GM12892 (cell line): ENCODE data around the gene ZNF423.
"Not testable (repeated sequence)": the region's sequence is repeated elsewhere in the genome, so short reads cannot be mapped to it uniquely, and the experiment has no call there.

ENCODE experiments used
- DNase-seq: peaks from one replicate; pipeline ENCODE4 v3.0.0; 2011; ENCODE audit not compliant: insufficient read length
- FAIRE-seq: peaks from 2 replicates; lab custom pipeline; 2011; peaks lifted over from hg19 to GRCh38; lab: Jason Lieb, UNC
- POLR2A ChIP-seq: IDR thresholded peaks from 2 replicates; pipeline ENCODE4 v1.6.1; 2011; ENCODE audit warnings: low read depth, low read length, control low read depth
- POLR2AphosphoS5 ChIP-seq: IDR thresholded peaks from 2 replicates; pipeline ENCODE4 v1.6.1; 2011; ENCODE audit warnings: low read depth, low read length, control low read depth
- TAF1 ChIP-seq: IDR thresholded peaks from 2 replicates; pipeline ENCODE4 v1.6.1; 2011; ENCODE audit warnings: low read depth, mild to moderate bottlenecking, control low read depth, low read length, borderline replicate concordance

The ZNF423 gene

DNA sequence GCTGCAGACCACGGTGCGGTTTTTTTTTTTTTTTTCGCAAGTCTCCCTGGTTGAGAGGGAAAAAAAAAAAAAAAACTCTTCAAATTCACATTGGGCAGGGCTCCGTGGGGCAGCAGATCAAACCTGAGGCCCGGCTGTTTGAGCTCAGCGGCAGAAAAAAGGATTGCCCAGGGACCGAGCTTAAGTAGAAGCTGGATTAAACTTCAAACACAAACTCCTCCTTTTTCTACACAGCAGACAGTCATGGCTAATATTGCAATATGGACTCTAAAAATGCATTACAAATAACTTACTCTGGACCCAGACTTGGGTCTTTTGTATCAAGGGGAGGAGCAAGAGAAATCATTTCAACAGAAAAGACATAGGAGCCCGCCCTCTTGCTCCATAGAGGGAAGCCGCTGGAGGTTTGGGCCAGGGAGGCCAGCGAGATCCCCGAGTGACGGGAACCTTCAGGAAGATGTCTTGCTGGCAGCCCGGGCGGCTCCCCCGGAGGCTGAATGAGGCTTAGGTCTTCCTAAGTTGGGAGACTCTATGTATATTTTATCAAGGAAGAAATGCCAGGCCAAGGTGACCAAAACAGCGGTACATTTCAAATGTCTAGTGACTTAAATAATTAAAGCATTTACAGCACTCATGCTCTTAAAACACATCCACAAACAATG lies 167.7 kb downstream of the ZNF423 start:
- no peak for TF ChIP-seq TAF1
- no peak for TF ChIP-seq POLR2A
- TF ChIP-seq POLR2AphosphoS5 = no peak
- DNase-seq = no peak
- FAIRE-seq = no peak

DNA sequence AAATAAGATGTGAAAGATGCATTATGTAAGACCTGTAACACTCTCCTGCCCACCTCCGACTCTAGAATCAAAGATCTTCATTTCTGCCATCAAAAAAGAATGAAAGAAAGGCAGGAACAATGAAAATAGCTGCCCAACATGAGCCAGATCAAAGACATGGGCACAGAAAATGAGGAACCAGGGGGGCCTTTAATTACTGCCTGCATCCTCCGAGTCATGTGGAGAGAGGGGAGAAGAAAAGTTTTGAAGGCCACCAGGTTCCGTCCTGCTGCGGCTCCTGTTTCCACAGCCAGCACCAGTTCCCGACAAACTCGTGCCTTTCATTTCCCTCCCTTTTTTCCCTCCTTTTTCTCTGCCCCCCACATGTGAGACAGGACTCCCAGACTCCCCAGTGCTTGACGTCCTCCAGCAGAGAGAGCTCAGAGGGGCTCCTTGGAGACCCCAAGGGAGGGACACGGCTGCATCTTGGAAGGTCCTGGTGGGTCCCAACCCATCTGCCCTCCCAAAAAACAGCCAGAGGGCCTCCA lies 168.4 kb downstream of the ZNF423 start:
- FAIRE-seq = no peak
- DNase-seq = no peak
- TF ChIP-seq TAF1 (no peak), POLR2AphosphoS5 (no peak), POLR2A (no peak)

DNA sequence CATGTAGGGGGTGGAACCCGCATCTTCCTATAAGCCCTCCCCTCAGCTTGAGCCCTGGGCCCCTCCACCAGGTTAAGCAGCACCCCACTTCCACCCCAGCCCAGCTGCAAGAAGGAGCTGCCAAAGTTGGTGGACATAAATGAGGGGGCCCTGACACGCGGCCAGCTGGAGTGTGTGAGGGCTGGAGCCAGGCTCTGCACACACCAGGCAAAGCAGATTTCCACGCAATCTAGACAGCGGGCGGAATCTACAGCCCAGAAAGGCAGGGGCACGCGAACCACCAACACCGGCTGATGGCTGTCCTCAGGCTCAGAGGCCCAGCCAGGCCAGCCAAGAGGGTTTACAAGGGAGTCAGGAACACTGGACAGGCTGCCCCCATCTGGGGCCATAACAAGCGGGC lies 171.2 kb downstream of the ZNF423 start:
- no peak for TF ChIP-seq POLR2A
- no peak for TF ChIP-seq POLR2AphosphoS5
- no peak for TF ChIP-seq TAF1
- DNase-seq (no peak), FAIRE-seq (no peak)

DNA sequence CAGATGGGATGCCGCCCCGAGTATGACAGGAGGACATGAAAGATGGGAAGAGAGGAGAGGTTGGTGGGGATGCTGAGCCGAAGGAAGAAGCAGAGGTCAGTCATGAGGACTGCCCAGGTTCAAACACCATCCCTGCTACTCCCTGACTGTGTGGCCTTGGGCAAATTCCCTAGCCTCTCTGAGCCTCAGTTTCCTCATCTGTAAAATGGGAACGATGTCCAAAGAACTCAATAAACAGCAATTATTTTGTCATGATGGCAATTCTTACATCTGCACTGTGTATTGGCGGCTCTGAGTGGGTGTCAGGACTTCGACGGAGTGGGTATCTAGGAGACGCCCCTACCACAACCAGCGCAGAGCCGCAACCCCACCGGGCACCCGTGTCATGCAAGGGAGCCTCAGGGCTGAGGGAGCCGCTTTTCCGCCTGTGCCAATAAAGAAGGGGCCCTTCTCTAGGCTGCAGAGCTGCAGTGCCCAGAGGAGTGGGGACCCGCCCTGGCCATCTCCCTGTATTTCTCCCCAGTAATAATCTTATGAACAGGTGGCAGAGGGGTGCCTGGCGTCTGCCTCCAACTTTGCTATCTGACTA lies 173.2 kb downstream of the ZNF423 start:
- no peak for DNase-seq
- no peak for TF ChIP-seq TAF1
- TF ChIP-seq POLR2A = no peak
- no peak for TF ChIP-seq POLR2AphosphoS5
- FAIRE-seq = no peak

DNA sequence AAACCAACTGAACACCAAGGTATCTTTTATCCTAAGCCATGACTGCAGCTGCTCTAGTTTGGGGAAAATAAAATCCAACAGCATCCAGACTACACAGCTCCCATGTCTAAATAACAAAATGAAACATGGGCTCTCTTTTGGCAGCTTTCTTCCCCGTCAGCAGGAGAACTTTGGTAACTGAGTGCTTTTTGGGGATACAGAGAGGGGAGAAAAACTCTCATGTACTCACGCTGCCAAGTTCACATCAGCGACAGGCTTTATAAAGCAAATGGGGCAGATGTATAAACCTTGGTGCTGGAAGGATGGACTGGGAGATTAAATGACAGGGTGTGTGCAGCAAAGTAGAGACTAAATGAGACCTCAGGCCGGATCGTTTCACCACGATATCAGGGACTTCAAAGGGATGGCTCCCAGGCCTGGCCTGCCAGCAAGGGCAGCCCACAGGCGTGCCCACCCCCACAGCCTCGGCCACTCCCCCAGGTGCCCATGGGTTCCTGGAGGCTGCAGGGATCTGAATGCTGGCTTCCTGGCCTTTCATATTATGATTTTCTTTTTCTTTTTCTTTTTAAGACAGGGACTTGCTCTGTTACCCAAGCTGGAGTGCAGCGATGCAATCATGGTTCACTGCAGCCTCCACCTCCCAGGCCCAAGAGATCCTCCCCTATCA lies 174.6 kb downstream of the ZNF423 start:
- no peak for DNase-seq
- TF ChIP-seq POLR2A = no peak
- no peak for FAIRE-seq

DNA sequence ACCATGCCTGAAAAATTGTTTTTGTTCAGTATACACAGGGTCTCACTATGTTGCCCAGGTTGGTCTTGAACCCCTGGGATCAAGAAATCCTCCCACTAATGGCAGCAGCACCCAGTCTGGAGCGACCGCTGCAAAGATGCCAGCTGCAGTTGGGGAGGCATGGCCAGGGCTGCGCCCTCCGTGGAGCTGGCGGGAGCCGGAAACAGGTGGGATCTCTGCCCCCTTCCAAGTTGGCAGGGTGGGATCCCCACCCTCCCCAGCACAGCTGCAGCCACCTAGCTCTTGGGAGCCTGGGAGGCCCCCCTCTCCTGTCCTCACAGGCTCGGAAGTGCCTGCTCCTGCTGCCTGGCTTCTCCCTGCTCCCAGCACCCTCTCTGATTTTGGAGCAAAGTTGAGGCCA lies 176.8 kb downstream of the ZNF423 start:
- TF ChIP-seq POLR2AphosphoS5 = no peak
- no peak for TF ChIP-seq TAF1
- no peak for TF ChIP-seq POLR2A
- DNase-seq (no peak), FAIRE-seq (no peak)

DNA sequence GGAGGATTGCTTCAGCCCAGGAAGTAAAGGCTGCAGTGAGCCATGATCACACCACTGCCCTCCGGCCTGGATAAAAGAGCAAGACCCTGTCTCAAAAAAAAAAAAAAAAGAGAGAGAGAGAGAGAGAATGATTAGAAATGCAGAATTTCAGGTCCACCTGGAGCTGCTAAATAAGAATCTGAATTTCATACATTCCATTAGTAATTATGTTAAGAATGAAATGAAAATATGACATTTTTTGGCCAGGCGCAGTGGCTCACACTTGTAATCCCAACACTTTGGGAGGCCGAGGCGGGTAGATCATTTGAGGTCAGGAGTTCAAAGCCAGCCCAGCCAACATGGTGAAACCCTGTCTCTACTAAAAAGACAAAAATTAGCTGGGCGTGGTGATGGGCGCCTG lies 178.3 kb downstream of the ZNF423 start:
- not testable (repeated sequence) for DNase-seq, FAIRE-seq

DNA sequence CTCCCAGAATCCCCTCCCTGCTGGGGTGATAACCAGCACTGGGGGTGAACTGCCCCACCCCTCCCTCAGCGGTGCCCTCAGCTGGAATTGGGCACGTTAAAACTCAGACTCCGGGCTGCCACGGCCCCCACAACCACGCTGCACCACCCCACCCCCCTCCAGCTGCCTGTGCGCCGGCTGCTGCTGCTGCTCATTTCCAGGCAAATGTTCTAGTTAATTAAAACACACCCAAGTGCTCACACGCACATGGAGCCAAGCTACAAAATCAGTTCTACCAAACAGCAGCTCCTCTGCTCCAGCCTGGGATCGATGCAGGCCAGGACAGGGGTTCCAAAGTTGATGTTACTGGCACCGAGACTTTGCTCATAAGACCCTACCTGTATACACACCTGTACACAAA lies 180.5 kb downstream of the ZNF423 start:
- DNase-seq (no peak), FAIRE-seq (no peak)
- TF ChIP-seq POLR2AphosphoS5 (no peak), TAF1 (no peak), POLR2A (no peak)

DNA sequence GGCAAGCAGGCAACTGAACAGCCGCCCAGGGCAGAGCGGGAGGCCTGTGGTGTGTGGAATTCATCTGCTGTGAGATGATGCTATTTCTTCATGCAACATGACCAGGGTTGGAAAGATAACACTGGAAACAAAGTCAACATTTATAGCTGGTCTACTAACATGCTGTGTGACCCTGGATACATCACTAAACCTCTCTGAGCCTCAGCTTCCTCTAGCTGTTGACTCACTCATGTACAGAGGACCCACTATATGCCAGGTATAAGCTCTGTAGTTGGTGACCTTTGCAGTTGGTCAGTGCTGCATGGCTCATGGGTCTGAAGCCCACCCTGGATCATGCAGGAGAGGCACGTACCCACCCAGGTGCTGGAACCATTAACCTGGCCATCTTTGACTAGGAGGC lies 180.9 kb downstream of the ZNF423 start:
- no peak for TF ChIP-seq TAF1
- no peak for TF ChIP-seq POLR2A
- no peak for TF ChIP-seq POLR2AphosphoS5
- no peak for DNase-seq
- FAIRE-seq = no peak

DNA sequence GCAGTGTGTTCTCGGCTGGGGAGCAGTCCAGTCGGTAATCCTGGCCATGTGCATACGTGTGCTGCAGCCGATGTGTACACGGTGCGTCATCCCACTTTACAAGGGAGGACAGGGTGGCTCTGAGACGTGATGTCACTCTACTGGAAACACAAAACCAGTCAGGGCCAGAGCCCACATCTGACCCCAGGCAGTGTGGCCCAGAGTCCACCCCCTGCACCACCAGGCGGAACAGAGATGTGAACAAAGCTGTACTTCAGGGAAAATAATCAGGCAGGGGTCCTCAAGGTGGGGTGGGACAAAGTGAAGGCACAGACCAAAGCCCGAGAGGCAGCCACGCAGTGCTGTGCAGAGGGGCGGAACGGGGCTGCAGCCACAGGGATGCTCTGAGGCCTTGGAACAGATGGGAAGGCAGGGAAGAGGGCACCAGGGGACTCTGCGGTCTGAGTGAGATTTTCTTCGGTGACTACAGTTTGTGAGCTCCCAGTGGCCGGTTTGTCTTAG lies 181.5 kb downstream of the ZNF423 start:
- TF ChIP-seq TAF1 = no peak
- TF ChIP-seq POLR2A = no peak
- no peak for TF ChIP-seq POLR2AphosphoS5
- DNase-seq = no peak
- FAIRE-seq = no peak

DNA sequence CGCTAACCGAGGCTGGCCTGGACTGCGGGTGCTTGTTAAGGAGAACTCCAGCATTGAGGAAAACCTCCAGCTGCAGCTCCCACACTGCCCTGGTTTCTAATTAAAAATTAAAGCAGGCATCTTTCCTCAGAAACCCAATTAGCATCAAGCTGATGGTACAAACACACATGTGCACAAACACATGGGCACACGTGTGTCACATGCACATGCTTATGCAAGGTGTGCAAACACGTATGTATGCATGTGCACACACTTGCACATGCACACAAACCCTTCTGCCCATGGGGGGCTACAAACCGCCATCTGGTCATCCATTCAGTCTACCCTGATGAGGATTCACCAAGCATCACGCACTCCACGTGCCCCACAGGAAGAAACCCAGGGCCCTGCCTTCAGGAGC lies 182.5 kb downstream of the ZNF423 start:
- DNase-seq = no peak
- TF ChIP-seq POLR2AphosphoS5 = no peak
- no peak for TF ChIP-seq TAF1
- no peak for TF ChIP-seq POLR2A
- no peak for FAIRE-seq

DNA sequence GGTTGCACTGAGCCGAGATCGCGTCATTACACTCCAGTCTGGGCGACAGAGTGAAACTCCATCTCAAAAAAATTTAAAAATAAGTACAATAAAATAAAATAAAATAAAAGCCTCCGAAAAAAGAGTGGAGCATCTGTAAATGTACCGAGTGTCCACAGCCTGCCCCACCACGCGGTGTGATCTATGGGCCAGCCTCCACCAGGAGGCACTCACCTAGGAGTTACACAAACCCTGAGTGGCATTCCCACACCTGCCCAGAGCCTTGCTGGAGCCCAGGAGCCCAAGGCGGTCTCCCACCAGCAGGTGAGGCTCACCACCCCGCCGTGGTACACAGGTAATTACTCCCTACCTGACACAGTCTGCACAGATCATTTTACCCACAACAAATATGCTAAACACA lies 183.2 kb downstream of the ZNF423 start:
- no peak for TF ChIP-seq POLR2A
- TF ChIP-seq POLR2AphosphoS5 = no peak
- no peak for TF ChIP-seq TAF1
- DNase-seq = no peak
- FAIRE-seq = no peak

DNA sequence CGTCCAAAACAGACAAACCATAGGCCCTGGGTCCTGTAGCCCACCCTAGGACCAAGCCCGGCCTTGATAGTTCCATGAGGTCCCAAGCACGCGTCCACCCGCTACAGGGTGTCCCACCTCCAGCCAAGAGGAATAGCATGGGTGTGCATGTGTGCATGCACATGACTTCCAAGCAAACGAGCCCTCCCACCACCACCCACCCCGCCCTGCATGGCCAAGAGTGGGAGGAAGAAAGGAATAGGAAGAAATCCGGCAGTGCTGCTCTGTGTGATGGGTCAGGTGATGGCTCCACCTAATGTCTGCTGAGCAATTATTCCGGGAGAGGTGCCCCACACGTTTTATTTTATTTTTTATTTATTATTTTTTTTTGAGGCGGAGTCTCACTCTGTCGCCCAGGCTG lies 184.6 kb downstream of the ZNF423 start:
- FAIRE-seq = no peak
- no peak for DNase-seq
- TF ChIP-seq POLR2AphosphoS5 = no peak
- TF ChIP-seq POLR2A = no peak
- no peak for TF ChIP-seq TAF1
